Fibroblast of mammary gland (primary cell): ENCODE results near the gene RTBDN.

Experiments used
- DNase-seq: peaks from one replicate; pipeline ENCODE4 v3.0.0-alpha.2; 2010; ENCODE audit warnings: low read depth
- H3K4me3 ChIP-seq: 2 replicates; pipeline ENCODE4 v1.5.1; 2011; ENCODE audit warnings: low read depth, mild to moderate bottlenecking, low read length, moderate library complexity; ENCODE audit not compliant: control insufficient read depth
- CTCF ChIP-seq: conservative IDR thresholded peaks from 2 replicates; pipeline ENCODE4 v1.5.1; 2011; ENCODE audit warnings: low read depth, low read length, inconsistent platforms; ENCODE audit not compliant: control insufficient read depth, insufficient read depth

RTBDN gene

GRCh38 chr19:12786952-12787351 lies 47.4 kb downstream of the RTBDN start:
- no peak for DNase-seq
- H3K4me3 ChIP-seq, result no peak overlapping the region
- no peak for TF ChIP-seq CTCF

DNA sequence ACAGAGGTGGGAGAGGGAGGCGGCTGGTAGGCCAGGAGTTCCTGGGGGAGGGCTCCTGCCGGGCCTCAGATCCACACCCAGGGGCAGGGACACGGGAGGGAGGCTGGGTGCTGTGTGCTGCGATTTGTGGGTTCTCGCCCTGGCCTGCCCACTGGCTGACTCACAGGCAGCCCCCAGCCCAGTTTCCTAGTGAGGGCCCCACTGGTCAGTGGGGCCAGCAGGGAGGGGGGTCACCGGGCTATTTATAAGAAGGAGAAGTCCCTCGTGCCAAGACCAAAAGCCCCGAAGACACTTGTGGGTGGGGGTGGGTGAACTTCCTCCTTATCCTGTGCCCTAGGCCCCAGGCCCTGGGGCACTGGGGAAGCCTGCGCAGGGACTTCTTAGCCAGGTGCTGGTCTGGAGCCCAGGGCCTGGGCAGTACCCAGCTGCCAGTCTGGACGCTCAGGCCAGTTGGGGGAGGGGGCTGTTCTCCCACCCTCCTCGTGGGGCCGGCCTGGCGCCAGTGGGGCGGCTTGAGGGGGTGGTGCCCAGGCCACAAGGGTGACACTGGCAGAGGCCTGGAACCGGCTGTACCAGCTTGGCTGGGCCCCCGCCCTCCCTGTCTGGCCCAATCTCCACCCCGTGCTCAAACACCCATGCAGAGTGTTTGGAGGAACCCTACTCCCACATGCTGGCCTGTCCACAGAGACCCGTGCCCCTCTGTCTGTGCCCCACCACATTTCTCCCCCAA lies 48.1 kb downstream of the RTBDN start:
- TF ChIP-seq CTCF, result no peak
- DNase-seq, result no peak
- no peak overlapping the region for H3K4me3 ChIP-seq

DNA sequence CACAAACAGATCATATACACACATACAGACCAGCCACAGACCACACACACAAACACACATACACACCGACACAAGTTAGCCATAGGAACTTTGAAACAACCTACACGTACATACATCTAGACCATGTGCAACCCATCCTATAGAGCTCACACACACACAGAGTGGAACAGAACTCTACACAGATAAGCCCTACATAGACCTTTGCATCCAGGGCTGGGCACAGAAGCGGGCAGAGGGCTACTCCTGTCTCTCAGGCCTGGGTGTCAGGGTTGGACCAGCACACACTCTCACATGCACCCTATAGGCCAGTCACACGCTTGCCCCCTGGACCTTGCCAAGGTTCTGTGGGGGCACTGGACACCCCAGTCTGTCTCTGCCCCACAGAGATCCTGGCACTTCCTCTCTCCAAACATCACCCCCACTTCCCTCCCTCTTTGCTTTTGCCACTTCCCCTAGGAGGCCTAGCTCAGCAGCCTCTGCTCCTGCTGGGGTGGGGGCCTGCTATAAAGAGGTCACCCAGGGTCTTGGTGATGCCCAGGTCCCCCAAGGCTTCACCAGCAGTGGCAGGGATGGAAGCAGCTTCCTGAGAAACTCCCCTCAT lies 48.8 kb downstream of the RTBDN start:
- no peak overlapping the region for H3K4me3 ChIP-seq
- DNase-seq, result no peak
- TF ChIP-seq CTCF, result no peak

DNA sequence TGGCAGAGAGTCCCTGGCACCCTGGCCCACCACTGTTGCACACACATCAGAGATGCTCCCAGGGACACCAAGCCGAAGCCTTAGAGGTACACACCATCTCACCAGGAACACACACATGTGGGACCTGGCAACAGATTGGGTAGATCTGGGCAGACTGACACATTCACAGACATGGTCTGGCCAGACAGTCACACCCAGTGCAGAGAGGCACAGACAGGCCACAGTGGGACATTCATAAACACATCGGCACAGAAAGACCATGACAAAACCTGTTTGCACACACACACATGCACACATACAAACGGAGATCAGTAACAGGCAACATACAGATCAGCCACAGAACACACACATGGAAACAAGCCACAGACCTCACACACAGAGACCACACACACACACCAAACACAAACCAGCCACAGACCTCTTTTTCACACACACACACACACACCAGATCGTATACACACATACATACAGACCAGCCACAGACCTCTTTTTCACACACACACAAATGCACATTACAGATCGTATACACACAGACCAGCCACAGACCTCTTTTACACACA lies 49.4 kb downstream of the RTBDN start:
- H3K4me3 ChIP-seq, result no peak overlapping the region
- TF ChIP-seq CTCF, result no peak
- DNase-seq, result no peak

GRCh38 chr19:12784394-12784870 lies 49.9 kb downstream of the RTBDN start:
- no peak for DNase-seq
- TF ChIP-seq CTCF, result no peak
- no peak overlapping the region for H3K4me3 ChIP-seq

- no peak overlapping the region for H3K4me3 ChIP-seq
- TF ChIP-seq CTCF, result no peak
- no peak for DNase-seq
These were observed 50.5 kb downstream of the RTBDN start for GRCh38 chr19:12783849-12784393.
